ENCODE measurements around the gene RPS21. TPM values are rescaled to one million over a fixed set of nuclear protein-coding genes. Genes with fewer than 3 reads are reported as not detected.

Gene RPS21
- 1,182 TPM for polyA plus RNA-seq (ENCODE audit: insufficient read length)

DNA sequence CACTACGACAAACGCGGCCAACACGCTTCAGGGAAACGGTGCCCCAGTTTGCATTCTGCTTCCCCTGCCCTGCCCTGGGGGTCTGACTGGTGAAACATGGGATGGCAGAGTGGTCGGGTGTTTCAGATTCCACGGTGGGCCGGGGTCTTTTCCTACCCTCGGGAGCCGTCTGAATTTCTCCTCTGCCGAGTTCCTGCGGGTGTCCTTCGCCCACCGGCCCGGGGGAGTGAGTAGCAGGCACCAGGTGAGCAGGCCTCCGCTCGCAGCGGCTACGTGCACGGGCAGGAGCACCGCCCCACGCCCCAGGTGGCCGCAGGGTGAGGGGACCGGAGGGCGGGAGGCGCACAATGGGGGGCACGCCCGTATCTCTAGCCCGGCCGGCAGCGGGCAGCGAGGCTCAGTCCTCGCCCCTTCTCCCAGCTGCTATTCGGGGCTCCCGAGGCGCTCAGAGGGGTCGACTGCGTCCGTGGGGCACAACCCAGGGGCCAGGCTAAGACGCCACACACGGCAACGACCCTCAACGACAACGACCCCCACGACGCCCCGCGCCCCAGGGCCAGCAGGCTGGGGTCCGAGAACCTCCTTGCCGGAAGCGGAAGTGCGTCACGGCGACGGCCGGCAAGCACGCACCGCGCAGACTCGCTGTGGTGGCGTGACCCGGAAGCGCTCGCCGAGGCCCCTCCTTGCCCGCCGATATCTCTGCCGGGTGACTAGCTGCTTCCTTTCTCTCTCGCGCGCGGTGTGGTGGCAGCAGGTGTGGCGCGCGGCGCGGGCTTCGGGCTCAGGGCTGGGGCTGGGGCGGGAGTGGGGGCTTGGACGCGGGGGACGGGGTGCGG, at the start of gene RPS21:
RPS21 (plus strand) TSS at position 721 of the 836 bp plus-strand sequence. CDS start 236 bp downstream, outside the sequence.
- peak; percentile 94 for DNase-seq

DNA sequence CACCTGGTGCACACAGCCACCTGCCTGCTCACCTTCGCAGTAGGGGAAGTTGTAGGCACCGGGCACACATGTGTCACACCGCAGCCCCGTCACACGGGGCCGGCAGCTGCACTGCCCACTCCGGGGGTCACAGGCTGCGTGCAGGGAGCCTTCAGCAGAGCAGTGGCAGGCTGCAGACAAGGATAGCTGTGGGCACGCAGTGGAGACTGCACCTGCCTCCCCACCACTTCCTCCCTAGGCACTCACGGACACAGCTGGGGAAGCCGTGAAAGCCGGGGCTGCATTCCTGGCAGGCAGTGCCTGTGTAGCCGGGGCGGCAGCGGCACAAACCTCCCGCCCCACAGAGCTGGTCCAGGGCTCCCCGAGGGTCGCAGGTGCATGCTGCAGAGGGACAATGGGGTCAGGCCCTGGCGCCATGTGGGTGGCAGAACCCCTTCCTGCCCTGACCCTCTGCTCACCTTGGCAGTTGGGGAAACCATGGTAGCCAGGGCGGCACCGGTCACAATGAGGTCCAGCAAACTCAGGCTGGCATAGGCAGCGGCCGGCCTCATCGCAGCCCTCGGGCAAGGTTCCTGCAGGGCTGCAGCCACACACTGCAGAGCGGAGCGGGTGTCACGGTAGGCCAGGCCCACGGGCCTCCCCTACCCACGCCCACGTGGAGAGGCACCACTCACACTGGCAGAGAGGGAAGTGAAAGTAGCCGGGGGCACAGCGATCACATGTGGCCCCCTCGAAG, 49.2 kb upstream of the RPS21 start:
- DNase-seq, result no peak

GRCh38 chr20:62338294-62338620, 48.6 kb upstream of the RPS21 start:
- DNase-seq, result no peak

GRCh38 chr20:62339647-62340062, 47.2 kb upstream of the RPS21 start:
- no peak for DNase-seq

DNA sequence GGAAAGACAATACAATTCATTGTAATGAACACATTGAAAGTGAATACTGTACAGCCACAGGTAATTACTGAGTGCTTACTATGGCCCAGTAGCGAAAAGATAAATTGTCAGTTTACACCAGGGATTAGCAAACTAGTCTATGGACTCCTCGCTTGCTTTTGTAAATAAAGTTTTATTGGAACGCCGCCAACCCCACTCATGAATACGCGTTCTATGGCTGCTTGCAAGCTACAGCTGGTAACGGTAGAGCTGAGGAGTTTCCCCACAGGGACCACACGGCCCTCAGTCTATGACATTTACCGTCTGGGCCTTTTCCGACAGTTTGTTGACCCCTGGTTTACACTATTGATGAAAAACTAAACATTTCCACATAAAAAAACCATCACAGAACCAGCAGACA, 44.0 kb upstream of the RPS21 start:
- no peak for DNase-seq

GRCh38 chr20:62344092-62344491, 42.8 kb upstream of the RPS21 start:
- DNase-seq, result no peak

GRCh38 chr20:62344782-62345181, 42.1 kb upstream of the RPS21 start:
- no peak for DNase-seq

DNA sequence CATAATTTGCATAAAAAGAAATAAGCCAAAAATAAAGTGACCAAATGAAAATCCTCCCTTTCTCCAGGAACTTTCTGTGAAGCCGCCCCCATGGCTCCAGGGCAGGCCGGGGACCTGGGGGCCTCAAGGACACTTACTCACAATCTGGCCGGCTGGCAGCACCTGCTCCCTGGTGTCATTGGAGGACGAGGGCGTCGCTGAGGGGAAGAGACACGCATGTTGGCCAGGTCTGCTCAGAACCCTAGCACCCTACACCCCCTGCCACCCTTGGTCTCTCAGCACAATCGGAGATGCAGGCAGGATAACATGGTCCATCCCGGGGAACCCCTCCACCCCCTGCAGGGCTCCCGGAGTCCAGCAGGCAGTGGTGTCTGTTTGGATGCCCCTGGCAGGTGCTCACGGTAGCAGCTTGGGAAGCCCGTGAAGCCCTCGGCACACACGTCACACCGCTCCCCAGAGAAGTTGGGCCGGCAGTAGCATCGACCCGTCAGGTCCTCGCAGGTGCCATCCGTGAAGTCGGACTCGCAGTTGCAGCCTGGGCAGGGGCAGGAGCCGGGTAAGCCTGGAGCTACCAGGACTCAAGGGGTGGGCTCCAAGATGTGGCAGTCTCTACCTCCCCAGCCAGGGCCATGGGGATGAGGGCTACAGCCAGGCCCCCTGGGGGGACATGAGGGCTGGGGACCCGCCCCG, 41.1 kb upstream of the RPS21 start:
- DNase-seq, result no peak

DNA sequence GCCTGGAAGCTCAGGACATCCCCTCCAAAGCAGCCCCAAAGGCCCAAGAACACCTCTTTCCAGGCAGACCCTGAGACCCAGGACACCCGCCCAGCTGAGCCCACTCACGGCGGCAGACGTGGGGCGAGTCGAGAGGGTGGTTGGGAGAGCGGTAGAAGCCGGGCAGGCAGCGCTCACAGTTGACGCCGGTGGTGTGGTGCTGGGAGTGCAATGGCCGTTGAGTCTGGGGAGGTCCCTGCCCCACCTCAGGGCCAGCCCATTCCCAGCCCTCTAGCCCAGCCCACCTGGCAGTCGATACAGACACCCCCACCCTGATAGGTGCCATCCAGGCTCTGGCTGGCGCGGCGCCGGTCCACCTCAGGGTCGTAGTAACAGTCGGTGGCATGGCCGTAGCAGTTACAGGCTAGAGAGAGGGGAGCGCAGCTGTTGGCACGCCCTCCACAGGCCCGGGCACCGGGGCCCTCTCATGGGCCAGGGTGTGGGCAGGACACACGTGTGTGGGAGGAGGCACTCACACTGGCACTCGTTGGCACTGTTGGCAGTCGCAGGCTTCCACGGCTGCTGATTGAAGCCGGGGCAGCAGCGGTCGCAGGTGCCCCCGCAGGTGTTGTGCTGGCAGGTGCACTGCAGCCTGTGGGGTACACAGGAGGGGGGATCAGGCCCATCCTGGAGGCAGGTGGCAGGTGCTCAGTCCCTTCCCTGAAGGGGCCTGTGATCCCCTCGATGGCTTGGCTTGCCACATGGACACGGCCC, 40.3 kb upstream of the RPS21 start:
- DNase-seq, result no peak

GRCh38 chr20:62347151-62347404, 39.8 kb upstream of the RPS21 start:
- DNase-seq, result no peak

DNA sequence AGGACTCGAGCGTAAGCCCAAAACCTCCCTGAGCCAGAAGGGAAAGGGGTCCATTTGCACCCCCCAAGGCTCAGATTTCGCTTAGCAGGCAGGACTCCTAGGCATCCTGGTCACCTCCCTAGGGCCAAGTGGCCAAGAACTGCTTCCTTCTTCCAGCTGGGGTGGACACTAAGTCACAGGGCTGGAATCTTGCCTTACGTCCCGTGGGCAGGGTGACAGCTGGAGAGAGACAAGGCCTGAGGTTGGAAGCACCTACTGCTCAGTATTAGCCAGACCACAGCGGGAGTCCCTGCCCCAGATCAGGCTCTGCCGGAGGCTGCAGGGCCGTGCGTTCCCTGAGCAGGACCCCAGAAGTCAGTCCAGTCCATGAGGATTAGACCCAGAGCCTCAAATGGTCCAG, 39.5 kb upstream of the RPS21 start:
- DNase-seq, result no peak

- no peak for DNase-seq
Measured at GRCh38 chr20:62348604-62349003, 38.3 kb upstream of the RPS21 start.

DNA sequence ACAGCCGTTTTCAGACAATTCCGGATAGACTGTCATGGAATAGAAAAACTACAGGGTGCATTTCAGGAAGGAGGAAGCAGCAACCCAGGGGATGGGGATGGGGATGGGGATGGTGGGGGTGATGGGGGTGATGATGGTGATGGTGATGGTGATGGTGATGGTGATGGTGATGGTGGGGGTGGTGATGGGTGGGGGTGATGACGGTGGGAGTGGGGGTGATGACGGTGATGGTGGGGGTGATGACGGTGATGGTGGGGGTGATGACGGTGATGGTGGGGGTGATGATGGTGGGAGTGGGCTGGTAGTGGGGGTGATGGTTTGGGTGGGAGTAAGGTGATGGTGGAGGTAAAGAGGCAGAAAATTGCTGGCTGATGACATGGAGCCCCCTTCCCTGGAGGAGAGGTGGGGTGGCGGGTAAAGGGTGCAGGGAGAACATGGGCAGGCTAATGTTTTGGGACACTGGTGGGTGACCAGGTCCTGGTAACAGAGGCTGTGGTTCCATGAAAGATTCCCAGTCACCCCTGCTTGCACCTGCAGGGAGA, 37.3 kb upstream of the RPS21 start:
- DNase-seq, result no peak

DNA sequence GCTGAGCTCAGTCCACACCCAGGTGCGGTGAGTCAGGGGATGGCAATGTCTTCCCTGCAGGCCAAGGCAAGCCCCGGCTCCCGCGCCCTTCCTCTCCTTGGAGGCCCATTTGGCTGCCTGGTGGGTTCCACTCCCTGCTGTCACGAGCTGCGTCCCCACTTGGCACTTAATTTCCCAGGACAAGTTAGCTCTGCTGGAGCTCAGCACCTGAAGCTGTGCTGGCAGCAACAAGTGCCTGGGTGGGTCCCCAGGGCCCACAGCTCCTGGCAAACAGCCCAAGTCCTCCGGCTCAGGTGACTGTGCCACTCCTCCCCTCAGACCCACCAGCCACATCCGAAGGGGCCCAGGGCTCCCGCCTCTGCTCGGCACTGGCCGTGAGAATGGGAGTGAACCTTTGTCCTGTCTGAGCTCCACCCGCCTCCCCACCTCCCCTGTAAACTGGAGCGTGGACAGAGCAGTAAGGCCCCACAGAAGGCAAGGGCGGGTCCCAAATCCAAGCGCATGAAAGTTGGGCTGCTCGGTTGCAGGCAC, 36.7 kb upstream of the RPS21 start:
- no peak for DNase-seq

- DNase-seq, result no peak
Measured at GRCh38 chr20:62350629-62351422, 36.1 kb upstream of the RPS21 start.

GRCh38 chr20:62351469-62352401, 35.2 kb upstream of the RPS21 start:
- DNase-seq, result no peak

- DNase-seq, result no peak
Measured at GRCh38 chr20:62352402-62353288, 34.3 kb upstream of the RPS21 start.

- no peak for DNase-seq
Measured at GRCh38 chr20:62353289-62354030, 33.4 kb upstream of the RPS21 start.

Measured in hindlimb muscle (tissue), 1 donor.